UCSD-AML1 (cell line): ENCODE results near the gene TOR1AIP1.
"Not testable (repeated sequence)": the region's sequence is repeated elsewhere in the genome, so short reads cannot be mapped to it uniquely, and the experiment has no call there.

Experiments used
- DNase-seq: peaks from one replicate; lab custom pipeline; 2025; ENCODE audit not compliant: unreplicated experiment; lab: John Stamatoyannopoulos, UW

The TOR1AIP1 gene

GRCh38 chr1:179882253-179883039 is at the start of gene TOR1AIP1:
TSS of gene TOR1AIP1 (plus strand) at chr1:179882285. CDS start at chr1:179882503, 218 bp downstream.
- DNase-seq, result peak; percentile 99

GRCh38 chr1:179836686-179837445 is 45.2 kb upstream of the TOR1AIP1 start:
- not testable (repeated sequence) for DNase-seq

- no peak for DNase-seq
These were observed 42.0 kb upstream of the TOR1AIP1 start for GRCh38 chr1:179840107-179840506.

GRCh38 chr1:179848233-179848632 is 33.9 kb upstream of the TOR1AIP1 start:
- DNase-seq, result no peak

- no peak for DNase-seq
These were observed 29.0 kb upstream of the TOR1AIP1 start for GRCh38 chr1:179853102-179853501.

GRCh38 chr1:179855831-179856230 is 26.3 kb upstream of the TOR1AIP1 start:
- not testable (repeated sequence) for DNase-seq

- no peak for DNase-seq
These were observed 25.8 kb upstream of the TOR1AIP1 start for GRCh38 chr1:179856296-179856695.

GRCh38 chr1:179857009-179857408 is 25.1 kb upstream of the TOR1AIP1 start:
- no peak for DNase-seq

GRCh38 chr1:179860652-179861051 is 21.4 kb upstream of the TOR1AIP1 start:
- no peak for DNase-seq

GRCh38 chr1:179865377-179865776 is 16.7 kb upstream of the TOR1AIP1 start:
- DNase-seq, result no peak

- DNase-seq, result no peak
These were observed 15.5 kb upstream of the TOR1AIP1 start for GRCh38 chr1:179866616-179867015.

GRCh38 chr1:179867493-179868330 is 14.4 kb upstream of the TOR1AIP1 start:
- DNase-seq, result peak; percentile 53

- no peak for DNase-seq
These were observed 11.2 kb upstream of the TOR1AIP1 start for GRCh38 chr1:179870870-179871269.

- no peak for DNase-seq
These were observed 10.1 kb upstream of the TOR1AIP1 start for GRCh38 chr1:179871940-179872339.

GRCh38 chr1:179872558-179872957 is 9.5 kb upstream of the TOR1AIP1 start:
- no peak for DNase-seq

- no peak for DNase-seq
These were observed 8.6 kb upstream of the TOR1AIP1 start for GRCh38 chr1:179873438-179873851.

- DNase-seq, result no peak
These were observed 6.3 kb upstream of the TOR1AIP1 start for GRCh38 chr1:179875596-179876299.

GRCh38 chr1:179876300-179876715 is 5.8 kb upstream of the TOR1AIP1 start:
- DNase-seq, result no peak

- peak; percentile 87 for DNase-seq
These were observed 4.4 kb upstream of the TOR1AIP1 start, which contains the start of gene TOR1AIP2 for GRCh38 chr1:179877586-179878265. TSS of gene TOR1AIP2 (minus strand) at chr1:179877803. CDS start at chr1:179852665, 25,138 bp downstream.

- DNase-seq, result no peak
These were observed 2.3 kb upstream of the TOR1AIP1 start for GRCh38 chr1:179879797-179880196.
